ENCODE results near the gene GOLGB1.
A peak's percentile ranks its signal among the peaks of the same experiment; 100 is the strongest.
"Not testable (repeated sequence)": the region's sequence is repeated elsewhere in the genome, so short reads cannot be mapped to it uniquely, and the experiment has no call there.

Gene GOLGB1, protein sequence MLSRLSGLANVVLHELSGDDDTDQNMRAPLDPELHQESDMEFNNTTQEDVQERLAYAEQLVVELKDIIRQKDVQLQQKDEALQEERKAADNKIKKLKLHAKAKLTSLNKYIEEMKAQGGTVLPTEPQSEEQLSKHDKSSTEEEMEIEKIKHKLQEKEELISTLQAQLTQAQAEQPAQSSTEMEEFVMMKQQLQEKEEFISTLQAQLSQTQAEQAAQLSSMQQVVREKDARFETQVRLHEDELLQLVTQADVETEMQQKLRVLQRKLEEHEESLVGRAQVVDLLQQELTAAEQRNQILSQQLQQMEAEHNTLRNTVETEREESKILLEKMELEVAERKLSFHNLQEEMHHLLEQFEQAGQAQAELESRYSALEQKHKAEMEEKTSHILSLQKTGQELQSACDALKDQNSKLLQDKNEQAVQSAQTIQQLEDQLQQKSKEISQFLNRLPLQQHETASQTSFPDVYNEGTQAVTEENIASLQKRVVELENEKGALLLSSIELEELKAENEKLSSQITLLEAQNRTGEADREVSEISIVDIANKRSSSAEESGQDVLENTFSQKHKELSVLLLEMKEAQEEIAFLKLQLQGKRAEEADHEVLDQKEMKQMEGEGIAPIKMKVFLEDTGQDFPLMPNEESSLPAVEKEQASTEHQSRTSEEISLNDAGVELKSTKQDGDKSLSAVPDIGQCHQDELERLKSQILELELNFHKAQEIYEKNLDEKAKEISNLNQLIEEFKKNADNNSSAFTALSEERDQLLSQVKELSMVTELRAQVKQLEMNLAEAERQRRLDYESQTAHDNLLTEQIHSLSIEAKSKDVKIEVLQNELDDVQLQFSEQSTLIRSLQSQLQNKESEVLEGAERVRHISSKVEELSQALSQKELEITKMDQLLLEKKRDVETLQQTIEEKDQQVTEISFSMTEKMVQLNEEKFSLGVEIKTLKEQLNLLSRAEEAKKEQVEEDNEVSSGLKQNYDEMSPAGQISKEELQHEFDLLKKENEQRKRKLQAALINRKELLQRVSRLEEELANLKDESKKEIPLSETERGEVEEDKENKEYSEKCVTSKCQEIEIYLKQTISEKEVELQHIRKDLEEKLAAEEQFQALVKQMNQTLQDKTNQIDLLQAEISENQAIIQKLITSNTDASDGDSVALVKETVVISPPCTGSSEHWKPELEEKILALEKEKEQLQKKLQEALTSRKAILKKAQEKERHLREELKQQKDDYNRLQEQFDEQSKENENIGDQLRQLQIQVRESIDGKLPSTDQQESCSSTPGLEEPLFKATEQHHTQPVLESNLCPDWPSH (N-terminal part only)

DNA sequence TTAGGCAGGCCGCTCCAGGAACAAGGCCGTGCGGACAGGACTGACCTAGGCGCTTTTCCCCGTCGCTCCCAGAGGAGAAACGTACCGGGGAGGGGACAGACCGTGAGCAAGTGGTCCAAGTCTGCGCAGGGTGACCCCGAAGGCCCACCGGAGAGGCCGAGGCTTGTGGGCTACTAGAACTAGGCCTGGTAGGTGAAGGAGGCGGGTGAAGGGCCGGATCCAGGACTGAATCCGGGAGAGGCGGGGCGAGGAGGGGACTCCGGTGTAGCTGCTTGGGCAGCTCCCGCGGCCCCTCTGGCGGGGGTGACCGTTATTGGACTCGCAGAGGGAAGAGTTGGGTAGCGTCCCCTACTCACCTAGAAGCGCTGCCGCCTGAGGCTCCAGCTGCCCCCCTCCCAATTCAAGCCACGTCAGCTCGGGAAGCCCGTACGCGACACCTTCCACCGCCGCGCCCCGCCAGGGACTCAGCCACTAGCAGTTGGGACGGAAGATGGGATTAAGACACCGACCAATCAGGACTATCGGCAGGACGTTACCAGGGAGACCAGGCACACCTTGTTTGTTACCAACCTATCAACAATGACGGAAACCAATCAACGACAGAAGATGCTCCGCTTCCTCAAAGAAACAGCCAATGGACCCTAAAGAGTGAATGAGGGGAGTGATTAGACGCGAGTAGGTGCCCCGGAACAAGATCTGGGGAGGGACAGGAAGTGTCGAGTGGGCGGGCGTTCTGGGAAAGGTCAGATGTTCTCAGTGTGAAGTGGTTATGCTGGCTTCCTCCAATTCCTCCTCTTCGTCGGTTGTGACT is at the start of gene GOLGB1:
GOLGB1 (minus strand) TSS at position 466 of the 811 bp plus-strand sequence. CDS start 18,770 bp downstream, outside the sequence.
- DNase-seq = peak; percentile 98

DNA sequence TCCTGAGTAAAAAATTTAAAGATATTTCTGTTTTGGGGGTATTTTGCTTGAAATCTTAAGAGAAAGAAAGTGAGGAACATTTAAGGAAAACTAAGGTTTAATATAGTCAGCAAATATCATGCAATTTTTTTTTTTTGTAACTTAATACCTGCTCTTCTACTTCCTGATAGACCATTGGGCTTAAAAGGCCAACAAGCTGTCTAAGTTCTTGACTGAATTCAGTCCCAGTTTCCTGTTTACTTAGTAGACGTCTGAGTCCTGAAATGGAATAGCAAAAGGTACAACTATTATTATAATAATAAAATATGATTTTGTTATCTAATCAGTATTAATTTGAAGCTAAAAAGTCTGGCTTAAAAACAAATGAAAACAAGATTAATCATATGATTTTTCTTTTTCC is 47.4 kb upstream of the GOLGB1 start:
- DNase-seq = no peak

DNA sequence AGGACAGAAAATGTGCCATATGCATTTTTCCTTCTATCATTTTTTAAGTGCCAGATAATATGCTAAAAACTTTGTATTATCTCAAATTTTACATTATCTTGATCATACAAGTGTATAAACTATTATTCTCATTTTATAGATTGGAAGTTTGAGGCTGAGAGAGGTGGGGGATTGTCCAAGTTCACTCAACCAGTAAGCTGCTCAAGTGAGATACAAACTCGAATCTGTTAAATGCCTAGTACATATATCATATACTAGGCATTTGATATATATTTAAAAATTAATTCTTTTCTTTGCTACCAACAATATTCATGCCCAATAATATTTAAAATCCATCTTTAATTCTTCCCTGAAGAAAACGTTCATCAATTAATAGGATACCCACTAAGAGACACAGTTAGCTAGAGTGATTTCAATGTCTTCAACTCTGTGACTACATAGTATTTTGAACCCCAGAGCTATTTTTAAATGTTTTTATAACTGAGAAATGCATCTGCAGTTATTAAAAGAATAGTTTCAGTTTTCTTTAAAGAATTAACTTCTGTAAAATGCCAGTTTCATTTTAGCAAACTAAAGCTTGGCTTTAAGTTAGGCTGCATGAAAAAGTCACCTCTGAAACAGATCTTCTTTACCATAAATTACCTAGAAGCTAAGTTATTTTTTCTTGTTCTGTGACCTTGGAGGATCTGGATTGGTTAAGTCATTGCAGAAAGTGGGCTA is 44.9 kb upstream of the GOLGB1 start:
- DNase-seq = no peak

DNA sequence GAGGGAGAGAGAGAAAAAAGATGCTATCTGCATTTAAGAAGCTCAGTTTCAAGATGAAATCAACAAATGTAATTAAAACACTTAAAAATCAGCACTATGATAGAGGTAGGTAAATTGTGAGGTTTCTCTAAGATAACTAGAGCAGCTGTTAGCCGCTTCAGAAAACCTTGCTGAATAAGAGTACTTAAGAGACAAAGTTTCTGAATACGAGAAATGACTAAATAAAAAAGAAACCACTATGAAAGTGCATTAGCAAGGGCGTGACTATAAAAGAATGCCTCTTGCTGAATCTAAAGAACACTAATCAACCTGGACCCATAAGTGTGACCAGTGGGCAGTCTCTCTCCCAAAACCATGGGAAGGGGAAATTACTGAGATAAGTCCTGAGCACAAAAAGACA is 43.5 kb upstream of the GOLGB1 start:
- no peak for DNase-seq

DNA sequence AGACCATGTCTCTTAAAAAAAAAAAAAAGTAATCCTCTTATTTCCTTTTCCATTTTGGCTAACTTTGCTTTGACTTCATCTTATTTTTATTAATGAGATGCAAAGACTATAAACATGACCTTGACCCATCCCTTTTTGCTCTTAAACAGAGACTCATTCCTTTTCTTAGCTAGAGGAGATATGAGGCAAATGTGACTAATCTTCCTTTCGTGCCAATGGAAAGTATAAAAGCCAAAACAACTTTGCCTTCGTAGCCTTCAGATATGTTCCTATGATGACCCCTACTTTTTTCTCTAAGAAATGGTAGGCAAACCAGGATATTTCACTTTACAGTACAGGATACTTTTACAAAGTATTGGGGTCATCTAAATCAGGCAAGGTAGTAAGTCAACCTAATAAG is 36.9 kb upstream of the GOLGB1 start:
- no peak for DNase-seq

DNA sequence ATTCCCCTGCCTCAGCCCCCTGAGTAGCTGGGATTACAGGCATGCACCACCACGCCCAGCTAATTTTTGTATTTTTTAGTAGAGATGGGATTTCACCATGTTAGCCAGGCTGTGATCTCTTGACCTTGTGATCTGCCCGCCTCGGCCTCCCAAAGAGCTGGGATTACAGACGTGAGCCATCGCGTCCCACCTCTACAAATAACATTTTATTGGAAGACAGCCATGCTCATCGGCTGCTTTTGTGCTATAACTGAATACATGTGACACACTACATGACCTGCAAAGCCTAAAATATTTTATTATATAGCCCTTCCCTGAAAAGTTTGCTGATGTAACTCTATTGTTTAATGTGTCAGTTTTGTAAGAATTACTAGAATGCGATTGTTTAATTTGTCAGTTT is 33.2 kb upstream of the GOLGB1 start:
- DNase-seq = not testable (repeated sequence)

DNA sequence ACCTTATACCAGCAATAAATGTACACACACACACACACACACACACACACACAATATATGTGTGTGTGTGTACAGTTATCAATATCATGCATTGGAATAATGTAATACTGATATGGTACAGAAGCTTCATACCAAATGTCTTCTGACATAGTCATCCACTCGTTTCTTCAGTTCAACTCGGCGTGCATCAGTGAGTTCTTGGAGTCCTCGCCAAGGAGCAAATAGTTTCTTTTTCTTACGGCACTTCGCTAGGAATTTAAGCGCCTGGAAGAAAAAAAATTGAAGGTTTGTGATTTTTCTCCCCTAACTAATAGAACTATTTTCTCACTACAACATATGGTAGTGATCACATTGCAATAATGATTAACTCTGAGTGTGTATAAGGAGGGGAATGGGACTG is 32.1 kb upstream of the GOLGB1 start:
- no peak for DNase-seq

DNA sequence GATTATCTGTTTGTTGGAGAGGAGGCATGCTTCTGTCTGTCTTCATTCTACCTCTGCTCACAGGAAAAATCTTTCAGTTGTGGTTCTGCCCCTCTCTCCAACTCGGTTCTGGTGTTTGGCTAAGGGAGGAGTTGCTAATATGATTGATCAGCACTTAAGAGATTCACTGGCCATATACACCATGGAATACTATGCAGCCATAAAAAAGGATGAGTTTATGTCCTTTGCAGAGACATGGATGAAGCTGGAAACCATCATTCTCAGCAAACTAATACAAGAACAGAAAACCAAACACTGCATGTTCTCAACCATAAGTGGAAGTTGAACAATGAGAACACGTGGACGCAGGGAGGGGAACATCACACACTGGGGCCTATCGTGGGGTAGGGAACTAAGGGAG is 25.6 kb upstream of the GOLGB1 start:
- DNase-seq = not testable (repeated sequence)

DNA sequence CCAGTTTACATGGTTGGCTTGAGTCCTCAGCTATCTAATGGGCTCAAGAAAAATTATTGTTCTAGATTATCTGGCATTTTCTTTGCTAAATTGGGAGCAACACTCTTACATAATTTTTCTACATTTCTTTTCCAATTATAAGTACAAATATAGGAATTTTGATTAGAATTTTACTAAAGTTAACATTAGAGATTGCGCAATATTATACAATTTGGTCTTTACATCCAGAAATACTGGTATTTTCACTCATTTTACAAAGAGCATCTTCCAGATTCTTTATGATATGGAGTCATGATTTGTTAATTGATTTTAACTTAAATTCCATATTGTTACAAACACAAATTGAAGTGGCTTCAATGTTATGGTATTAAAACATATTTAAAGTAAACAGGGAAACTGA is 19.7 kb upstream of the GOLGB1 start:
- DNase-seq = no peak

DNA sequence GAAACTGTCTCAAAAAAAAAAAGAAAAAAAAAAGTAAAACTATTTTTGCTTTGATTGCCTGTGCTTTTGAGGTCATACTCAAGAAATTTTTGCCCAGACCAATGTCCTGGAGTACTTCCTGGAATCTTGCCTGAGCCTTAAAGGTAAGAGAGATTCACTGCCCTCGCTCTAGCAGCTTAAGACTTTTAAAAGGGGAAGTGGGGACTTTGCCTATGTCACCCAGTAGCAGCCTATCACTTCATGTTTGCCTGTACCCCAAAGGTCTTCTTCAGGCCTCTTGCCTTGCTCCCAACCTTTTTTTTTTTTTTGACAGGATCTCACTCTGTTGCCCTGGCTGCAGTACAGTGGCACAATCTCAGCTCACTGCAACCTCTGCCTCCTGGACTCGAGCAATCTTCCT is 18.9 kb upstream of the GOLGB1 start:
- DNase-seq = no peak

DNA sequence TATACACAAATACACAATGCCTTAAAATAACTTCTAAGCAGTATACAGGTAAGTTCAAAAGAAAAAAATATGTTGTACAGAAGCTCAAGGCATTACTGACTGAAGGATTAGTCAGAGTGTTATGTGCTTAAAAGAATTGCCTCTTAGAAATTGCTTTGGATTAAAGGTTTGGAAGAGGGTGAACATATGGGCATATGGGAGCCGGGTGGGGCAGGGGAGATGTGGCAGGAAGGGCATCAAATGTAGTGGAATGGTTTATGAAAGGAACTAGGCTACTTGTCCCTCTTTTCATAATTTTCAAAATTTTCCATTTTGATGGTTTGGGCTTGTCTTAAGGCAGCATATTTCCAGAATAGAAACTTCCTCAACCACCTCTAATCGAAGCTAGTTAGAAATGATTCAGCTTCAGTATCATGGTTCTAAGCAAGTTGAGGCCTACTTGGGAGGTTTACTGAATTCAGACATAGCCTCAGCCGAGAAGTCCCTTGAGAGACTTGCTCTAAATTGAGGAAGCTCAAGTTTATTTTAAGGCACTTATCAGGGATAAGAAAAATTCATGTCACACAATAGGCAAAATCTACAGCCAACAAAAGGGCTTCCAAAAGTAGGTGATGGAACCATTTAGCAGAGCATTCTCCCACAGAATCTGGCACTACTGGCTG is 10.1 kb upstream of the GOLGB1 start:
- DNase-seq = no peak

DNA sequence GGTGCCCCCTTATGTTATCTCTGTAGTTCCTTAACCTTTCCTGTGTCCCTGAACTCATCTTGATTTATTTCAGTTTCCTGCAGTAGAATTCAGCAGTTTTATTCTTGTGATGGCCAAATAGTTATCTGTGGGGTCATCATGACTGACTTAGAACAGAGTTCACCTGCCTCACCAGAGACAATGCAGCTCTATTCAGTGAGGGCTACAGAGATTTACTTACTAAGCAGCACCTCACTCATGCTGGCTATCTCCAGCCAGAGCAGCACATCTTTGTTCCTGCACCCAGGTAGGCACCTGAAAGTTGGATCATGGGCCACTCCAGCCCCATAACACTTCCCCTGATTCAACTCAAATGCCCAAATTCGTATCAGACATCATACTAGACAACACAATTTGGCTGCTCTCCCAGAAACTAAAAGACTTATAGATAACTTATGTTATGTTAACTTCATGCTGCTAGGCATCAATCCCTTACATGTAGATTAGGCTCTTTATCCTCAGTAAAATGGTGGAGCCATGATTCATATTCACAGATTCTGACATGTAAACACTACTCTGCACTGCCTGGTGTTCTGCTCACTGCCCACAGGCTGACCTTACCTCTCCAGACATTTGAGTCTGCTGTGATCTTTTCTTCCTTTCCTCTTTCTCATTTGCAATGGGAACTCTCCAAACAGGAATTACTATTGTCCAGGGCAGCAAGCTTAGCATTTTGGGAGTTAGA is 9.3 kb upstream of the GOLGB1 start:
- DNase-seq = no peak

DNA sequence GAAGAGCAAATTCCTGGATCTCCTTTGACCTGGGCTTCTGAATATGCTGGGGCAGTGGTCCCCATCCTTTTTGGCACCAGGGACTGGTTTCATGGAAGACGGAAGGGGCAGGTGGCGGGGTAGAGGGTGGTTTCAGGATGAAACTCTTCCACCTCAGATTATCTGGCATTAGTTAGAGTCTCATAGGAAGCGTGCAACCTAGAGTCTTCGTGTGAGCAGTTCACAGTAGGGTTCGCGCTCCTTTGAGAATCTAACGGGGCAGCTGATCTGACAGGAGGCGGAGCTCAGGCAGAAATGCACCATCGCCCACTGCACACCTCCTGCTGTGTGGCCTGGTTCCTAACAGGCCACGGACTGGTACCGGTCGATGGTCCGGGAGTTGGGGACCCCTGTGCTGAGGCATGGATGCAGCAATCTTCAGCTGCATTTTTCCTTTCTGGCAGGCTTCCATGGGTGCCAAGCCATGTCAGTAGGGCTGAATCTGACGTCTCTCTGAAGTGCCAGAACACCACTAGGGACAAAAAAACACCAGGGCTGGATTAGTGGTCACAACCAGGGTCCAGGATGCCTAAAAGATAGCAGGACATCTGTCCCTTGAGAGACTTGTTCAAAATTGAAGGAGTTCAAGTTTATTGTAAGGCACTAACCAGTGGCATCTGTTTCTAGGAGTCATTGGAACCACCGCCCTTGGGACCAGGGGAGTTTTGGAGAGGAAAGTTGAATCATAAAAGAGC is 8.4 kb upstream of the GOLGB1 start:
- no peak for DNase-seq

DNA sequence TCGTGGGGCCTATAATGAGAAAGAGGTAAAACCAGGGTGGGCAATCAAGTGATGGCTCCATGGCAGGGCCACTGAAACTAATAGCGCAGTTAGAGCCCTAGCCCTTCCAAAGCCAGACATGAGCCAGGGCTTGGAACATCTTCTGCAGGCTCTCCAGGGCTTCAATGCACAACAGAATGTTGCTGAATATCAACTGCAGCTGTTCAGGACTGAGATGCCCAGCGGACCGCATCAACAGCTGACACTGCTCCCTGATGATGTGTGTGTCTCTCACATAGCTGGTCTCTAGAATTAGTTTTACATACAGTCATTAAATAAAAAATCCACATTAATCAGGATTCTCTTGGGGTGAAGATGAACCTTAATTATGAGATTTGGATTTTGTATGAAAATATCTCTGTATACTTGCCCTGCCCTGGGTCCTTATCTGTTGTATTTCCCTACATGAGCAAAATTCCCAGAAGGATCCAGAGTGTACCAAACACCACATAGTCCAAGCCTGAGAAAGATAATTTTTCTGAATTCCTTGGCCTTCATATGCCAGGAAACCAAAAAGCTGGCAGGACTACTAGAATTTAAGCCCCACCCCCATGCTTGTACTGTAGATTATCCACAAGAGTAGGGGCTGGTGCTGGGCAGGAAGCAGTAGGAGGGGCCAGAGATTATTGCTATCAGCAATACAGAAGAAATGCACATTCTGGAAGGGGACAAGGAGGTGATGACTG is 7.7 kb upstream of the GOLGB1 start:
- no peak for DNase-seq

DNA sequence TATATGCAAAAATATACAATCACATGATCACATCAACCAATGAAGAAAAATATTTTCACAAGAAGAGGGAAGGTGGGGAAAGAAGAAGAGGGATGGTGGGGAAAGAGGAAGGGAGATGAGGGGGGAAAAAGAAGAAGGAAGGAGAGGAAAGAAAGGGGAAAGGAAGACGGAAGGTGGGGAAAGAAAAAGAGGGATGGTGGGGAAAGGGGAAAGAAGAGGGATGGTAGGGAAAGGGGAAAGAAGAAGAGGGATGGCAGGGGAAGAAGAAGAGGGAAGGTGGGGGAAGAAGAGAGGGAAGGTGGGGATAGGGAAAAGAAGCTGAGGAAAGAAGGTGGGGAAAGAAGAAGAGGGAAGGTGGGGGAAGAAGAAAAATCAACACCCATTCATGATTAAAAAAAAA is 3.2 kb upstream of the GOLGB1 start:
- DNase-seq = no peak

DNA sequence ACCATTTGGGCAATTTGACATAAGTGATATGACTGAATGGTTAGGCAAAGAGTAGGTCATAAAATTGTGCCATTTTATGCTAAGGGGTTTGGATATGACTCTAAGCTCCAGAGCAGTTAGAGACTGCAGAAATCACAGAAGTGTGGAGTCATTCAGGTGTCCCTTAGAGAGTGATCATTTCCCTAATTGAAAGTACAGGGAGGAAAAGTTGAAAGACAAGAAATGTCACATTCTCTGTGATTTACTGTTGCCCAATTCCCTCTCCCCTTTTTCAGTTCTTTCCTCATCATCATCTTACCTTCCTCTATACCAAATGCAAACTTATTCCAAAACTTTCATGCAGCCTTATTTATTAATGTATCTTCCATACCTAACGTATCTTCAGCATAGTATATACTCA is 2.7 kb upstream of the GOLGB1 start:
- no peak for DNase-seq

DNA sequence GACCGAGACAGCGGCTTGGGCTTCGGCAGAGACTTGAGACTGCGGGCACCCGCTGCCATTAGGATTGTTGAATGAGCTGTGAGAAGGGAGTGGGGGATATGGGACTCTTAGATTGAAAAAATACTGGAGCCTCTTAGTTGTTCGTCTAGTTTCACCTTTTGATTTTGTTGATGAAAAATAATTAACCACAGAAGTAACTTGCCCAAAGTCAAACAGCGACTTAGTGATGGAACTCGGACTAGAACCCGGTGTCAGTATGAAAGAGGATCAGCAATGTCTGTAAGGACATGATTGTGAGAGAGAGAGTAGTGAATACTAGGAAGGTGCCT is 510 bp upstream of the GOLGB1 start:
- no peak for DNase-seq

DNA sequence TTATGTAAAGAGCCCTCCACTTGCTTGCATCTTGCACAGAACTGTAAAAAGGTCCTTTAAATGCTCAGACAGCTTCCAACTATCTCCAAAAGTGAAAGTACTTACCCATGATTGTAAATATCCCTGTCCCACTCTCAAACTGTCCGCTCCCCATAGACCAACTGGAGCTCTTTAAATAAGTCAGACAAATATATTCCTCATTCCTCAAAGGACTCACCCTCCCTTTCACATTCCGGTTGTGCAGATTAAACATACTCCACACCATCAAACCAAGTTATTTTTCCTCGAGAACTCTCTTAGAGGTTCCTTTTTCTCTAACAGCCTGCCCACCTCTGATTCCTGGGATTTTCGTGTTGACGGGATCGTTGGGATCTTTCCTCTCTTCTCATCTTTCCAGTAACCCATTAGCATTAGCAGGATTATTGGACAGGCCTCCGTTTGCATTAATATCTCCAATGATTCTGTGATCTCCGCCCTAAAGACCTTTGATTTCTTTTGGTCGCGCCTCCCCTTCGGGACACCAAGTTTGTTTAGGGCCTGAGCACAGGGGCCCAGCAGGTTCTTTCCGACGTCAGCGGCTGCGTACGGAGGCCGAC is 763 bp downstream of the GOLGB1 start:
- DNase-seq = no peak

DNA sequence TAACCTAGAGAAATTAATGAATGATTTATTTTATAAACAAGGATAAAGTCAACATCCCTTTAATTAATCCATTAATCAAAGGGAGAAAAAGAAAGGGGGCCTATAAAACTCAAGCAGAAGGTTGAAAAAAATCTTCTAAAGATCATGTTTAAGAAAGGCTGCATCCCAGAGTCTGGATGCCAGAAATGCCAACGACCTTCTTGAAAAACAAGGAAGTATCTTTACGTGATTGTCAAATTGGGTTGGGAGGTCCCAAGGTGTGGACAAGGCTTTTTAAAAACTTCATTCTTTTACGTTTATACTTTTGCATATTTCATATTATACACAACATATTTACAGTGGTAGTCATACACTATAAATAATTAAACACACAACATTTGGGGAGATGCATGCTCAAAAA is 1.6 kb downstream of the GOLGB1 start:
- no peak for DNase-seq

Data from NCI-H2107 (cell line).